Left lobe of liver (tissue), 2 donors: ENCODE results near the gene WDFY2. TPM values are rescaled to one million over a fixed set of nuclear protein-coding genes. Genes with fewer than 3 reads are reported as not detected.
"Not testable (repeated sequence)": the region's sequence is repeated elsewhere in the genome, so short reads cannot be mapped to it uniquely, and the experiment has no call there.

Source experiments
- ATAC-seq: fragments of 200-7000 bp; cut with Tn5 transposase; one replicate; pipeline ENCODE4 v1.9.1; 2020; ENCODE audit warnings: mild to moderate bottlenecking, moderate library complexity
- DNase-seq: peaks from one replicate; pipeline ENCODE4 v3.0.0-alpha.2; 2020; ENCODE audit warnings: low spot score
- total RNA-seq: library from RNA; stranded (reverse); gene quantifications from one replicate; pipeline ENCODE4 v1.2.1, GENCODE V29; 2021
- donor health status: DM: no; HTN: no; CAD: no; lungs with moderate emphysema.
- donor health status: DM: no; HTN: yes; CAD: no.

The WDFY2 gene, protein sequence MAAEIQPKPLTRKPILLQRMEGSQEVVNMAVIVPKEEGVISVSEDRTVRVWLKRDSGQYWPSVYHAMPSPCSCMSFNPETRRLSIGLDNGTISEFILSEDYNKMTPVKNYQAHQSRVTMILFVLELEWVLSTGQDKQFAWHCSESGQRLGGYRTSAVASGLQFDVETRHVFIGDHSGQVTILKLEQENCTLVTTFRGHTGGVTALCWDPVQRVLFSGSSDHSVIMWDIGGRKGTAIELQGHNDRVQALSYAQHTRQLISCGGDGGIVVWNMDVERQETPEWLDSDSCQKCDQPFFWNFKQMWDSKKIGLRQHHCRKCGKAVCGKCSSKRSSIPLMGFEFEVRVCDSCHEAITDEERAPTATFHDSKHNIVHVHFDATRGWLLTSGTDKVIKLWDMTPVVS
- total RNA-seq, result 6.2 TPM

DNA sequence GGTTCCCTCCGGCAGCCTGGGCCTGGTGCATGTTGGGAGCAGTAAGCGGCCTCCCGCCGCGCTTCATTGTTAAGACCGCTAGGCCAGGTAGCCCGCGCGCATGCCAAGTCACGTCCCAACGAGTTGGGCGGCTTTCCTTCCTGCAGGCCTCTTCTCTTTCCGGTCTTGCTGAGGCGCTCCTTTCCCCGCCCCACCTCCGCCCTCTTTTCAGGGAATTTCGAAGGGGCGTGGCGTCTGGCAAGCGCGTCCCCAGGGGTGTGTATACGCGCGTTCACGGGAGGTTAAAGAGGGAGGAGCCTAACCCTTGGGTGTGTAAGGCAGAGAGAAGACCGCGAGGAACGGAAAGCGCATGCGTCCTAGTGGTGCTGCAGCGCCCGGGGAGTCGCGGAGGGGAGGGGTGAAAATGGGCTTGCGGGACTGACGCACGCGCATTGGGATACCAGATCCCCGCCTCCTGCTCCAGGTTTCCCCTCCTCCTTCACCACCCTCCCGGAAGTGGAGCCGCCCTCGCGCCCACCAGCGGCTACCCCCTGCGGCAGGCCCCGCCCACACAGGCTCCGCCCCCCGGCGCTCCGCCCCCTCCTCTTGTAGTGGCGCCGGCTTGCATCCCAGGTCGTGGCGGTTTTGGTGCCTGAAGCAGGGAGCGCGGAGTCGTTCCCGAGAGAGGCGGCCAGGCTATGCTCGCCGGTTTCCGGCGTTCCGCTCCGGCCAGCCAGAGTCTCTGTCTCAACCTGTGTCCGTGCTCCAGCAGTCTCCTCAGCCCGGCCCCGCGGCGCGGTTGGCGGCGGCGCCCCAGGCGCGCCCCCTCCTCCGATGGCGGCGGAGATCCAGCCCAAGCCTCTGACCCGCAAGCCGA, at the start of gene WDFY2:
WDFY2 (plus strand) TSS at position 588 of the 856 bp plus-strand sequence; CDS start at position 814, 226 bp downstream.
- DNase-seq (peak; percentile 100), ATAC-seq (peak; percentile 90)

DNA sequence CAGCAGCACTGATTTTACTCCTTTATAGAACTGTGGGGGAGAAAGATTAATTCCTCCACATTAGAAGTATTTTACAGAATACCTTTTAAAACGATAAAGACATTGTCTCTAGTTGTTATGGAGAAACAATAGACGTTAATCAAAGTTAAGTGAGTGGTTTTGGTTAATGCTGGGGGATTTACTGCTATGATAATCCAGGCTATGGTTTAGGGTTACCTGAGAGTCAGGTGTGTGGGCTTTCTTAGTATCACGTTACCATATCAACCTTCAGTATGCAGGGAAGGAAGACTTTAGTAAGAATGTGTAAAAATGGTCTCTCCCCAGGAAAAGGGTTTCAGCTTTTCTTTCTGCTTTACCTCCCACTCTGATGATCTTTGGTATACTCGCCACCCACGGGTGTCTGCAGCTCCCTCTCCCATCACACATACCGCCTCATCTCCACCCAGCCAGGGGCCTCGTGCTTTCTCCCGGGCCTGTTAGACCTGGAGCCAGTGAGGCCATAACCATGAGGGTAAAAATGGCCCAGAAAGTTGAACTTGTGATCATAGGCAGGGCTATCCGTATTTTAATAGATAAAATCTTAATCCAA, 45.6 kb upstream of the WDFY2 start:
- DNase-seq (no peak), ATAC-seq (no peak)

- ATAC-seq, result no peak
These were observed 44.4 kb upstream of the WDFY2 start for GRCh38 chr13:51539887-51540286.

DNA sequence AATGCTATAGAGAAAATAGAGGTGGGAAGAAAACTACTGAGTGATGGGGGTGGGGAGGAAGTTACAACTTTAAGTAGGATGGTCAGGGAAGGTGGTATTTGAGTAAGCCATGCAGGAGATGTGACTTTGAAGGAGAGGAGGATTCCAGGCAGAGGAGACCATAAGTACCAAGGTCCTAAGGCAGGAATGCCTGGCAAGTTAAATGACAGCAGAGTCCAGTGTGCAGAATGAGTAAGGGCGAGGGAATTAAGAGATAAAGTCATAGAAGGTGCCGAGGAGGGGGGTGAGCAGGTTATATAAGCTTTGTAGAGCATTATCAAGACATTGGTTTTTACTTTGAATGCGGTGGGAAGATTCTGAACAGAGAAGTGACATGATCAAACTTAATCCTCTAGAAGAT, 43.2 kb upstream of the WDFY2 start:
- DNase-seq (no peak), ATAC-seq (no peak)

More at GRCh38 chr13:51539887-51540286, 44.4 kb upstream of the WDFY2 start:
- no peak for DNase-seq

- no peak for ATAC-seq
These were observed 42.4 kb upstream of the WDFY2 start for GRCh38 chr13:51541809-51542258.

DNA sequence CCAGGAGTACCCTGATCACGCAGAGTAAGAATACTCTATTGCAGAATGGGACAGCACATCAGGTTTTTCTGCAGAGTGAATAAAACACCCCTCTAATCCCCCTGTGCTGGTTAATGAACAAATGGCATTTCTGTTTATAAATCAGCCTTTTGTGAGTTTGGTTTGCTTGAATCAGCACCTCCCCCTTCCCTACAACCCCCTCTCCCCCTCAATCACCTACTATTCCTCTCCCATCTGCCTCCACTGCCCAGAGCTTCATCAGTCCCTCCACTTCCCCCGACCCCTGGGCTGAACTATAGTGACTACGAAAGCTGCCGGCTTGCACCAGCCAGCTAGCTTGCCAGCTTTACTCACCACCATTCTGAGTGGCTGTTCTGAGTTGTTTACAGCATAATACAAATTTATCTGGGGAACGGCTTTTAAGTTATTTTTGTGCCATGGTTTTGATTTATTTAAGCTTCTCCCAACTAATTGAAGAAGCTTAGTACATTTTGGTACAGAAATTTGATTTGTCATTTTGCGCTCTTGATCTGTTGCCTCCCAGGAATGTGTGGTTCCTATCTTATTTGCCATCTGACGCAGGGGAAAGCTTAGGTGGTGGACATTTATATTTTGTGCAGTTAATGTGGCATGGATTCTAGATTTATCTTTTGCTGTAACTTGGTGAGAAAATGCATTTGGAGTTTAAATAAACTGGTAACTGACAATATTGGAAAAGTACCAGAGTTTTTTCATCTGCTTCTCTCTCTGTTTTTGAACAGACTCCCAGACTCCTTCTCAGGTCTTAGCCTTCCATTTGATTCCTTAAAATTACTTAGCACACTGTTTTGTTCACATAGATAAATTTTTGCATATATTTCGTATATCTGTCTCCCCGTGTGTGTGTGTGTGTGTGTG, 41.7 kb upstream of the WDFY2 start:
- no peak for DNase-seq
- ATAC-seq, result peak; percentile 67

More at GRCh38 chr13:51541809-51542258, 42.4 kb upstream of the WDFY2 start:
- DNase-seq, result no peak

DNA sequence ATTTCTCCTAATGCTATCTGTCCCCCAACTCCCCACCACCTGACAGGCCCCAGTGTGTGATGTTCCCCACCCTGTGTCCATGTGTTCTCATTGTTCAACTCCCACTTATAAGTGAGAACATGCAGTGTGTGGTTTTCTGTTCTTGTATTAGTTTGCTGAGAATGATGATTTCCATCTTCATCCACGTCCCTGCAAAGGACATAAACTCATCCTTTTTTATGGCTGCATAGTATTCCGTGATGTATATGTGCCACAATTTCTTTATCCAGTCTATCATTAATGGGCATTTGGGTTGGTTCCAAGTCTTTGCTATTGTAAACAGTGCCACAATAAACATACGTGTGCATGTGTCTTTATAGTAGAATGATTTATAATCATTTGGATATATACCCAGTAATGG, 38.8 kb upstream of the WDFY2 start:
- ATAC-seq, DNase-seq: not testable (repeated sequence)

DNA sequence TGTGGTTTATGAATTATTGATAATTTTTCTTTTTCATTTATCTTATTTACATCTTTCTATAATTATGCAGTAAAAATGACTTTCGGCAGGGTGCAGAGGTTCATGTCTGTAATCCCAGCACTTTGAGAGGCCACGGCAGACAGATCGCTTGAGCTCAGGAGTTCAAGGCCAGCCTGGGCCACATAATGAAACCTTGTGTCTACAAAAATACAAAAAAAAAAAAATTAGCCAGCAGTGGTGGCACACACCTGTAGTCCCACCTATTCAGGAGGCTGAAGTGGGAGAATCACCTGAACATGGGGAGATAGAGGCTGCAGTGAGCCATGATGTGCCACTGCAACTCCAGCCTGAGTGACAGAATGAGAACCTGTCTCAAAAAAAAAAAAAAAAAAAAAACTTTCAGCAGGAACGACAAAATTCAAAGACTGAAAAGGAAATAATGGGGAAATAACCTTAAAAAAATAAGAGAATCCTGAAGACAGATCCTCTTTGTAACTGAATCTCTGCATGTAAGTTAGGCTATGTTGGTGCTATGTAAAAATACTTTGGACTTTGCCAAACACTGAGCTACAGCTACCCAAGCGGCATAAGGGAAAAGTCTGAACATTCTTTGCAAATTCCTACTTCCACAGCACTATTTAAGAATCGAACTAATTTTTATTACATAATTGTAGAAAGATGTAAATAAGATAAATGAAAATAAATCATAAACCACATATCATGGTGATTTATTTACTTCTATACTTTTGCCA, 36.7 kb upstream of the WDFY2 start:
- DNase-seq (no peak), ATAC-seq (no peak)

- DNase-seq, result no peak
- no peak for ATAC-seq
These were observed 35.2 kb upstream of the WDFY2 start for GRCh38 chr13:51549050-51549449.

DNA sequence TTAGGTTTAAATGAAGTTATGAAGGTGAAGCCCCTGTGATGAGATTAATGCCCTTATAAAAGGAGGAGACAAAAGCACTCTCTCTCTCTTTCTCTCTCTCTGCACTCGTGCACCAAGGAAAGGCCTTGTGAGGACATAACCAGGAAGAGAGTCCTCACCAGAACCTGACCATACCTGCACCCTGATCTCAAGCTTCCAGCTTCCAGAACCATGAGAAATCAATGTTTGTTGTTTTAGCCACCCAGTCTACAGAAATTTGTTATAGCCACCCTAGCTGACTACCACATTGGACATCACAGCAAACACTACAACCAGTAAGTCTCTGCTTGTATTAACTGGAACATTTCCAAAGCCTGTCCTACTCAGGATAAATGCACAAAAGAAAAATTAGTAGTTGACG, 34.7 kb upstream of the WDFY2 start:
- no peak for ATAC-seq

DNA sequence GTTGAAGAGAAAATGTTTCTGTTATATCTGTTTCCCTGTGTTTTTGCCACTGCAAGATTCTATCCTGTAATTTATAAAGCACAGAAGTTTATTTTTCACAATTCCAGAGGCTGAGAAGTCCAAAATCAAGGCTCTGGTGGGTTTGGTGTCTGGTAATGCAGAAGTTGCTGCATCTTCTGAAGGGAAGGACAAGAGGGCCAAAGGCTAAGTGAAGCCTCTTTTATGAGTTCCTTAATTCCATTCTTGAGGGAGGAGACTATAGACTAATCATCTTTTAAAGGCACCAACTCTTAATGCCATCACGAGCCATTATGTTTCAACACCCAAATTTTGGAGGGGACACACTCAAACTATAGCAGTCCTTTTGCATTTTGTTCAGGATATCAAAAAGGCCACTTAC, 34.1 kb upstream of the WDFY2 start:
- no peak for ATAC-seq

More for the DNA sequence above, 34.7 kb upstream of the WDFY2 start:
- DNase-seq, result no peak

DNA sequence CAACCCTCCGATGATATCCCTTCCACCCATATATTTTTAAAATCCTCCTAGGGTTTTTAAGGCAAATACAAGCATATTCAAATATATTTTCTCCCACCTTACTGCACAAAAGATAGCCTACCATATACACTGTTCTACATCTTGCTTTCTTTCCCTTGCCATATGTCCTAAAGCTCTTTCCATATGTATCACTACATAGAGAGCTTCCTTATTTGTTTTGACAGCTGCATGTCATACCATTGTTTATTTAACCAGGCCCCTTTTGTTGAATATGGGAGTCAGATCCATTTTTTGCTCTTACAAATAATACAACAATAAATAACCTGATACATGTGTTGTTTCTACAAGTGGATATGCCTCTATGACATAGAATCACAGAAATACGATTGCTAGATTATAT, 32.8 kb upstream of the WDFY2 start:
- no peak for ATAC-seq
- DNase-seq, result no peak

More for the DNA sequence above, 34.1 kb upstream of the WDFY2 start:
- no peak for DNase-seq

- ATAC-seq, result no peak
- no peak for DNase-seq
These were observed 32.2 kb upstream of the WDFY2 start for GRCh38 chr13:51552027-51552426.

DNA sequence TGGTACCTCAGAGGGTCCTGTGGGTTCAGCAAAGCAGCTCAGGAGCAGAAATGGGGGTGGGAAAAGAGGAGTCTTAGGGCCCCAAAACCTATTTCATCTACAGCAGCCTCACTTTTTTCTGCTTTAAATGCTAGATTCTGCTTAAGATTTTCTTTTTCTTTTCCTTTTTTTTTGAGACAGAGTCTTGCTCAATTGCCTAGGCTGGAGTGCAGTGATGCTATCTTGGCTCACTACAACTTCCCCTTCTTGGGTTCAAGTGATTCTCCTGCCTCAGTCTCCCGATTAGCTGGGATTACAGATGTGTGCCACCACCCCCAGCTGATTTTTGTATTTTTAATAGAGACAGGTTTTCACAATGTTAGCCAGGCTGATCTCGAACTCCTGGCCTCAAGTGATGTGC, 30.7 kb upstream of the WDFY2 start:
- no peak for ATAC-seq

GRCh38 chr13:51556740-51557139, 27.5 kb upstream of the WDFY2 start:
- DNase-seq (no peak), ATAC-seq (no peak)

More for the DNA sequence above, 30.7 kb upstream of the WDFY2 start:
- no peak for DNase-seq

DNA sequence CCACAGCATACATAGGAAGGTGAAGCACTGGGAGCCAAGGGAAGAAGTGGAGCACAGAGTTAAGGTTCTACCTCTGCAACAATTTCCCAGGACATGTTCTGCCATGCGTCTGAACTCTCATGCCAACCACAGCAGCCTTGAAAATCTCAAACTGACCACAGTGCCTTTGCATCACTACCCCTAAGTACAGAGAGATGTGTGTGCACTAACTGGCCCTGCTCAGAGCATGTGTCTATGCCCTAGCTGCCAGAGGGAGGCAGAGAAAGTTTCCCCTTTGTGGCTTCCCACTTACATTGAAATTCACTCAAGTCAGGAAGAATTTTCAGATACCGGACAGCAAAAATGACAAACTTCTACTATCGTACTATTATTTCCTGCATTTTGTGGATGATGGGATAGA, 26.8 kb upstream of the WDFY2 start:
- DNase-seq, result no peak
- ATAC-seq, result no peak

DNA sequence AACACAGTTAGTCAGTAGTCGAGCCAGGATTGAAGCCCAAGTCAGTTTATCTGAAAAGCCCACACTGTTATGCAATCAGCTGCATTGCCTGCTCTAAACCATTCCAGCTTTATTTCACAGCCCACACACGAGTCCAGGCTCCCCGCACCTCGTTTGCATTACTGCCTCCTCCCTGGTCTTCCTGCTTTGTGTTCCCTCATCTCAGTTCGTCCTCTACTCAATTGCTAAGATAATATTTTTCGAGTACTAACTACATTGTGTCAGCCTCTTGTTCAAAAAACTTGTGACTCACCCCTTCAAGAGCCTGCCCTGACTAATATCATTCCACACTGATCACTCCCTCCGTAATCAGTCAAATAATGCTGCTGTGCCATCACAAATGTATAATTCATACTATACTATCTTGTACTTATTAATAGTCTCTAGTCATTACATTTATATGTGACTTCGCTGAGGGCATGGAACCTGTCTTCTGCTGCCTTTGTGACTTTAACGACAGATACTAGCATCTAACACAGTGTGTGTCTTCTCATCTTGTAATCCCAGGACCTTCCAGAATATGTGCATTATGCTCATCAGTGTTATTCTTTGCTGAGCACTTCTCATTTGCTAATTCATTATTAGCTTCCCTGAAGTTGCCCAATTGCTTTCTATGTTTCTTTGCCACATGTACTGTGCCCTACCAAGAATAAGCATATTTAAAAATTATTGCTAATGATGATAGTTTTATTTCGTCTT, 26.2 kb upstream of the WDFY2 start:
- DNase-seq, result no peak
- peak; percentile 52 for ATAC-seq

DNA sequence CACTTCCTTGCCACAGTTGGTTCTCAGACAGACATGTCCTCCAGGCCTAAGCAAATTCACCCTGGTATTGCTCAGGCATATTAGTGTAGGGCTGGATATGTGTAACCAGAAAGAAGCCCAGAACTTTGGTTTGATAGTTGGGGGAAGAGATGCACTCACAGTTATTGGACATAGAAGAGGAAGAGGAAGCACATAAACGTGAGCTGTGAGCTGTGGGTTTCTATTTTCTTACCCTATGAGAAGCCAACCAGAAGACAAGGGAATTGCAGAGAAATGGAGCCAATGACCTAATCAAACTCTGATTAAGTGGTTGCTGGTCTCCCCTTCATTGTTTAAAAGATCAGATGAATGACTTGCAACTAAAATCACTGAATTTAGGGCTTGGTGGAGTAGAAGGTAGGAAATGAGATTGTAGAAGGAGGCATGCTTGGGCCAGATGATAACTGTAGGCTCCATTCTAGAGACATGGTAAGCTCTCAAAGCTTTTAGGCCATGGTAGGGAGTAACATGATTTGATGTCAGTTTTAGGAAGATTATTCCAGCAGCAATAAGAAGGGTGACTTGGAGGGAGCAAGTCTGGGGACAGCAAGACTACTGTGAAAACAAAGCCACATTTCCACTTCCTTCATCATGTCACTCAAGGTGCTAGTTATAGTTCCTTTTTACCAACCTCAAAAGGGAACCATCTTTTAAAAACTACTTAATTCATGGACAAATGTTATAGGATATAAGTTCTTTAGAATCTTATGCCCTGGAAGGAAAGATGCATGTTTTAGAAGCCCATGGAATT, 24.1 kb upstream of the WDFY2 start:
- ATAC-seq (no peak), DNase-seq (no peak)
